HepG2 (cell line): ENCODE measurements around the gene SRSF4. TPM values are rescaled to one million over a fixed set of nuclear protein-coding genes. Genes with fewer than 3 reads are reported as not detected.

Source experiments
- ATAC-seq: fragments of 200-7000 bp; cut with Tn5 transposase; 3 replicates; pipeline ENCODE4 v1.9.1; 2020; ENCODE audit warnings: mild to moderate bottlenecking, moderate library complexity
- BruUV-seq: library from RNA; stranded (reverse); fragments of 400-500 nt; replicated peaks from 2 replicates; lab custom pipeline; 2021; lab: Mats Ljungman, UMichigan
- CTCF ChIA-PET: fragments of 300-600 bp; formaldehyde crosslinking; extraction: SDS; loops from one replicate; lab custom pipeline; 2021; ENCODE audit warnings: low total read pairs, inconsistent platforms, low intra/inter-chr PET ratio; lab: Yijun Ruan, JAX
- POLR2A ChIA-PET: fragments of 350-600 bp; sonication (Branson Sonifier 250); formaldehyde crosslinking; loops from one replicate; lab custom pipeline; 2020; ENCODE audit warnings: antibody characterized with exemption, inconsistent platforms; lab: Yijun Ruan, JAX
- DNase-seq: peaks from one replicate; pipeline ENCODE4 v3.0.0-alpha.2; 2015; ENCODE audit warnings: low spot score
- FAIRE-seq: peaks from 3 replicates; lab custom pipeline; 2011; peaks lifted over from hg19 to GRCh38; lab: Jason Lieb, UNC
- H2AFZ ChIP-seq: one replicate; pipeline ENCODE4 v1.6.1; 2011; ENCODE audit warnings: low read length, inconsistent platforms
- H3K27ac ChIP-seq: fragments of 300-600 bp; 3 replicates; pipeline ENCODE4 v1.8.0; 2011; ENCODE audit warnings: mixed run types, mild to moderate bottlenecking, mixed read lengths, low read length, inconsistent platforms; ENCODE audit not compliant: insufficient read depth; ENCODE audit errors: extremely low read length
- H3K27me3 ChIP-seq, 2 experiments: fragments of 200-600 bp in 1 of 2; 2 replicates in 1 of 2; 3 replicates in 1 of 2; pipeline versions ENCODE4 v1.6.0 to v1.8.0; 2011; ENCODE audit warnings: low read length in 2 of 2, mild to moderate bottlenecking in 2 of 2, moderate library complexity in 2 of 2, inconsistent platforms in 1 of 2; ENCODE audit not compliant: insufficient read depth in 2 of 2, control insufficient read depth in 1 of 2
- H3K36me3 ChIP-seq, 2 experiments: fragments of 200-600 bp in 1 of 2; replicated peaks in 1 of 2; 2 replicates in 1 of 2; 3 replicates in 1 of 2; pipeline versions ENCODE4 v1.5.1 to v1.8.0; 2011; ENCODE audit warnings: low read length in 2 of 2, inconsistent platforms in 1 of 2; ENCODE audit not compliant: insufficient read depth in 2 of 2, control insufficient read depth in 1 of 2
- H3K4me1 ChIP-seq: 2 replicates; pipeline ENCODE4 v1.5.1; 2012; ENCODE audit warnings: low read length, inconsistent platforms; ENCODE audit not compliant: insufficient read depth
- H3K4me2 ChIP-seq: 2 replicates; pipeline ENCODE4 v1.6.0; 2011; ENCODE audit warnings: low read depth, low read length, inconsistent platforms
- H3K4me3 ChIP-seq, 3 experiments: fragments of 200-600 bp in 1 of 3; sonication (generic), shearing (Covaris generic) in 1 of 3; replicated peaks in 1 of 3; 2 replicates each; pipeline ENCODE4 v1.5.1; 2011 to 2016; ENCODE audit warnings: low read length in 3 of 3, inconsistent platforms in 2 of 3, low read depth in 2 of 3, mild to moderate bottlenecking in 2 of 3, control low read depth in 1 of 3, mixed read lengths in 1 of 3; ENCODE audit not compliant: insufficient read depth in 1 of 3
- H3K79me2 ChIP-seq: one replicate; pipeline ENCODE4 v1.6.1; 2011; ENCODE audit warnings: low read length, inconsistent platforms; ENCODE audit not compliant: insufficient read depth
- H3K9ac ChIP-seq: 2 replicates; pipeline ENCODE4 v1.6.0; 2011; ENCODE audit warnings: mild to moderate bottlenecking, low read depth, low read length, inconsistent platforms; ENCODE audit not compliant: insufficient read depth
- H3K9me3 ChIP-seq: 2 replicates; pipeline ENCODE4 v1.5.1; 2012; ENCODE audit warnings: mild to moderate bottlenecking, low read length
- H4K20me1 ChIP-seq: 2 replicates; pipeline ENCODE4 v1.6.0; 2011; ENCODE audit warnings: inconsistent platforms, mild to moderate bottlenecking, low read length, moderate library complexity; ENCODE audit not compliant: insufficient read depth
- AKAP8 ChIP-seq: sonication (generic); formaldehyde crosslinking; IDR thresholded peaks from 2 replicates; pipeline ENCODE4 v1.5.1; 2020; ENCODE audit warnings: mild to moderate bottlenecking, missing genetic modification reagents
- CHD2 ChIP-seq: IDR thresholded peaks from 2 replicates; pipeline ENCODE4 v1.6.1; 2011; ENCODE audit warnings: low read depth, low read length, improper control_type of control experiment
- CREB1 ChIP-seq, 2 experiments: fragments of 450-650 bp in 1 of 2; IDR thresholded peaks; 2 replicates each; pipeline ENCODE4 v1.6.1; 2016 to 2017; ENCODE audit warnings: control low read depth in 1 of 2, mild to moderate bottlenecking in 1 of 2, missing compliant biosample characterization in 1 of 2, missing genetic modification characterization in 1 of 2
- GTF2F1 ChIP-seq: fragments of 150-350 bp; IDR thresholded peaks from 2 replicates; pipeline ENCODE4 v1.6.1; 2014; ENCODE audit warnings: low read length
- ISL2 ChIP-seq: sonication (generic); formaldehyde crosslinking; IDR thresholded peaks from 2 replicates; pipeline ENCODE4 v1.5.0; 2020; ENCODE audit warnings: missing genetic modification reagents
- RBM22 ChIP-seq: fragments of 200-400 bp; formaldehyde crosslinking; optimal IDR thresholded peaks from 2 replicates; pipeline ENCODE3; 2017; ENCODE audit warnings: mild to moderate bottlenecking, low read length, moderate library complexity
- TARDBP ChIP-seq: sonication (generic); formaldehyde crosslinking; IDR thresholded peaks from 2 replicates; pipeline ENCODE4 v1.8.0; 2022; ENCODE audit warnings: mild to moderate bottlenecking, missing genetic modification reagents
- TBX3 ChIP-seq: fragments of 450-650 bp; IDR thresholded peaks from 2 replicates; pipeline ENCODE4 v1.6.1; 2017; ENCODE audit warnings: antibody characterized with exemption, mild to moderate bottlenecking, inconsistent platforms, borderline replicate concordance
- ZNF703 ChIP-seq: sonication (generic); formaldehyde crosslinking; IDR thresholded peaks from 2 replicates; pipeline ENCODE4 v1.5.1; 2020; ENCODE audit warnings: missing genetic modification reagents, mild to moderate bottlenecking, moderate library complexity, borderline replicate concordance
- ZNF737 ChIP-seq: sonication (generic); formaldehyde crosslinking; IDR thresholded peaks from 2 replicates; pipeline ENCODE4 v1.5.0; 2020; ENCODE audit warnings: missing genetic modification reagents, mild to moderate bottlenecking, borderline replicate concordance
- ZNF740 ChIP-seq: sonication (generic); formaldehyde crosslinking; IDR thresholded peaks from 2 replicates; pipeline ENCODE4 v1.4.0; 2020; ENCODE audit warnings: missing genetic modification reagents
- ZNF761 ChIP-seq: sonication (generic); formaldehyde crosslinking; conservative IDR thresholded peaks from 2 replicates; pipeline ENCODE4 v1.4.0; 2020; ENCODE audit warnings: mild to moderate bottlenecking, missing genetic modification reagents
- ZUFSP ChIP-seq: sonication (generic); formaldehyde crosslinking; IDR thresholded peaks from 2 replicates; pipeline ENCODE4 v1.9.0; 2021; ENCODE audit warnings: missing genetic modification reagents, mild to moderate bottlenecking, borderline replicate concordance
- WGBS: methylation state at CpG from one replicate; pipeline ENCODE4 v1.1.6; 2017; ENCODE audit warnings: low lambda C conversion rate; 5-methylcytosine and 5-hydroxymethylcytosine counted together
- in situ Hi-C: cut with HindIII; loops from 2 replicates; pipeline ENCODE4 v1.10.0; 2017; ENCODE audit warnings: low pct_unique_long_range_greater_than_20kb; ENCODE audit not compliant: extremely low pct_ligation_motif_present
- intact Hi-C: fragments of 100-400 bp; cut with micrococcal nuclease; formaldehyde crosslinking; loops from one replicate; pipeline ENCODE4 v1.10.0; 2022; ENCODE audit not compliant: unreplicated experiment
- polyA plus RNA-seq, 8 experiments: library from polyadenylated mRNA; depleted of rRNA in 3 of 8; stranded (reverse) in 7 of 8; unstranded in 1 of 8; fragments of >200 nt; fragmentation: Illumina TruSeq in 4 of 8; extraction: Trizol in 4 of 8; gene quantifications; 2 replicates each; pipeline versions ENCODE4 v1.2.1 to v1.2.3, GENCODE V29; 2011 to 2016; ENCODE audit warnings: low read depth in 4 of 8, missing spikeins in 1 of 8, mixed read lengths in 1 of 8; ENCODE audit not compliant: insufficient read depth in 1 of 8
- total RNA-seq, 5 experiments: library from RNA; depleted of rRNA; stranded (reverse); fragments of >200 nt; fragmentation: Illumina TruSeq; extraction: Trizol; gene quantifications; 2 replicates each; pipeline ENCODE4 v1.2.3, GENCODE V29; 2016; ENCODE audit warnings: low read depth in 1 of 5

Gene SRSF4
- total and polyA plus RNA-seq, 2 of the 13 experiments (the other 11 are each of a cell fraction or from before 2014, with no cell fraction given): 37.7 to 50.9 TPM

GRCh38 chr1:29172415-29172939, 9.2 kb downstream of the SRSF4 start:
- 96% methylated on average over 8 of the region's 8 CpGs for WGBS
- Histone ChIP-seq H2AFZ (no peak overlapping the region), H3K79me2 (peaks cover 92% of the 10 kb centered on the region), H3K9ac (no peak overlapping the region), H3K27me3 (no peaks in the 10 kb centered on the region), H3K9me3 (no peaks in the 10 kb centered on the region), H3K4me2 (no peak overlapping the region), H3K4me1 (peaks cover 40% of the 10 kb centered on the region), H3K27ac (no peak overlapping the region), H3K4me3 (no peak overlapping the region), H3K36me3 (peaks cover 8 to 41% of the 10 kb centered on the region in 2 experiments; a peak in 4 of 5 replicates), H4K20me1 (peaks cover 63% of the 10 kb centered on the region)
- FAIRE-seq (no peak), ATAC-seq (no peak), DNase-seq (no peak)
- BruUV-seq: no TSS peak
- POLR2A ChIA-PET: interaction anchor here (2.0 kb wide), 1 partner anchor 9 kb away, joined by 7 read pairs; the partner anchor contains the start of gene SRSF4
- CTCF ChIA-PET: no interaction called here
- intact Hi-C loops: no loop called here
- TF ChIP-seq RBM22 (peak; percentile 56), ZNF761 (CRISPR knock-in tag) (no peak), CREB1 (IDR thresholded peaks at IDR 0.05) (no peak), CREB1 (CRISPR knock-in tag; IDR thresholded peaks at IDR 0.05) (no peak), CHD2 (no peak), ZNF703 (no peak), TBX3 (no peak), AKAP8 (CRISPR knock-in tag) (no peak), ZNF740 (CRISPR knock-in tag) (no peak)
- in situ Hi-C loops: no loop called here

- TSS peak; percentile 3 for BruUV-seq
- POLR2A ChIA-PET: interaction anchor here (2.0 kb wide), 1 partner anchor 10 kb away, joined by 7 read pairs; the partner anchor contains the start of gene SRSF4
- TF ChIP-seq ZNF737 (CRISPR knock-in tag): no peak
- TF ChIP-seq ISL2 (CRISPR knock-in tag): no peak
- no peak for TF ChIP-seq ZUFSP (CRISPR knock-in tag)
- no peak for TF ChIP-seq GTF2F1
- no peak for TF ChIP-seq TARDBP (CRISPR knock-in tag)
These were observed 10.2 kb downstream of the SRSF4 start for GRCh38 chr1:29171521-29171920.

More at GRCh38 chr1:29171521-29171920, 10.2 kb downstream of the SRSF4 start:
- Histone ChIP-seq H3K27me3 (no peaks in the 10 kb centered on the region), H3K4me2 (no peak overlapping the region), H3K4me1 (peaks cover 40% of the 10 kb centered on the region), H3K9me3 (no peaks in the 10 kb centered on the region), H3K9ac (no peak overlapping the region), H3K79me2 (peaks cover 90% of the 10 kb centered on the region), H3K36me3 (peaks cover 10 to 45% of the 10 kb centered on the region in 2 experiments; a peak in 4 of 5 replicates), H4K20me1 (peaks cover 54% of the 10 kb centered on the region), H3K4me3 (no peak overlapping the region), H2AFZ (no peak overlapping the region), H3K27ac (no peak overlapping the region)
- DNase-seq (no peak), FAIRE-seq (no peak), ATAC-seq (no peak)
- WGBS: 96% methylated on average over 5 of the region's 5 CpGs
- CTCF ChIA-PET: no interaction called here
- in situ Hi-C loops (no loop called here), intact Hi-C loops (no loop called here)
